ENCODE data around the gene KHDRBS2.

KHDRBS2 gene

GRCh38 chr6:62175195-62175594 lies 110.8 kb downstream of the KHDRBS2 start:
- DNase-seq (ENCODE audit: low spot score) = no peak

GRCh38 chr6:62174548-62174947 lies 111.5 kb downstream of the KHDRBS2 start:
- no peak for DNase-seq (ENCODE audit: low spot score)

- DNase-seq (ENCODE audit: low spot score) = no peak
These were observed 118.3 kb downstream of the KHDRBS2 start for GRCh38 chr6:62167736-62168135.

GRCh38 chr6:62162858-62163257 lies 123.2 kb downstream of the KHDRBS2 start:
- DNase-seq (ENCODE audit: low spot score) = no peak

GRCh38 chr6:62152796-62153195 lies 133.2 kb downstream of the KHDRBS2 start:
- no peak for DNase-seq (ENCODE audit: low spot score)

GRCh38 chr6:62150048-62150663 lies 135.9 kb downstream of the KHDRBS2 start:
- peak; percentile 22 for DNase-seq (ENCODE audit: low spot score)

- DNase-seq (ENCODE audit: low spot score) = no peak
These were observed 138.8 kb downstream of the KHDRBS2 start for GRCh38 chr6:62146954-62147853.

- DNase-seq (ENCODE audit: low spot score) = no peak
These were observed 156.9 kb downstream of the KHDRBS2 start for GRCh38 chr6:62129127-62129526.

GRCh38 chr6:62119401-62119800 lies 166.6 kb downstream of the KHDRBS2 start:
- no peak for DNase-seq (ENCODE audit: low spot score)

- DNase-seq (ENCODE audit: low spot score) = no peak
These were observed 182.7 kb downstream of the KHDRBS2 start for GRCh38 chr6:62103186-62103859.

GRCh38 chr6:62102387-62102786 lies 183.6 kb downstream of the KHDRBS2 start:
- DNase-seq (ENCODE audit: low spot score) = no peak

GRCh38 chr6:62090442-62091229 lies 195.4 kb downstream of the KHDRBS2 start:
- DNase-seq (ENCODE audit: low spot score) = no peak

- no peak for DNase-seq (ENCODE audit: low spot score)
These were observed 196.2 kb downstream of the KHDRBS2 start for GRCh38 chr6:62089781-62090180.

GRCh38 chr6:62086047-62086446 lies 200.0 kb downstream of the KHDRBS2 start:
- DNase-seq (ENCODE audit: low spot score) = no peak

- no peak for DNase-seq (ENCODE audit: low spot score)
These were observed 210.2 kb downstream of the KHDRBS2 start for GRCh38 chr6:62075869-62076268.

- no peak for DNase-seq (ENCODE audit: low spot score)
These were observed 226.1 kb downstream of the KHDRBS2 start for GRCh38 chr6:62059901-62060300.

- DNase-seq (ENCODE audit: low spot score) = no peak
These were observed 228.7 kb downstream of the KHDRBS2 start for GRCh38 chr6:62057300-62057699.

- DNase-seq (ENCODE audit: low spot score) = no peak
These were observed 240.5 kb downstream of the KHDRBS2 start for GRCh38 chr6:62045502-62045901.

GRCh38 chr6:62043084-62043483 lies 242.9 kb downstream of the KHDRBS2 start:
- no peak for DNase-seq (ENCODE audit: low spot score)

GRCh38 chr6:62042429-62042828 lies 243.6 kb downstream of the KHDRBS2 start:
- DNase-seq (ENCODE audit: low spot score) = no peak

- DNase-seq (ENCODE audit: low spot score) = no peak
These were observed 246.4 kb downstream of the KHDRBS2 start for GRCh38 chr6:62039605-62040004.

GRCh38 chr6:62037445-62037844 lies 248.6 kb downstream of the KHDRBS2 start:
- no peak for DNase-seq (ENCODE audit: low spot score)

Data from putamen (tissue), 1 donor.